Stimulated activated naive CD8-positive, alpha-beta T cell treated with anti-CD3 and anti-CD28 coated beads, Interleukin-15, Interleukin-2, amounts not matched to agents 100 U/mL and 50 U/mL, for 24 hours (primary cell): ENCODE data around the gene CASP2.

Experiments used
- ATAC-seq: fragments of 150-1000 bp; cut with Tn5 transposase; one replicate; pipeline ENCODE4 v1.10.0; 2021
- DNase-seq: peaks from one replicate; pipeline ENCODE4 v3.0.0; 2021

The CASP2 gene

GRCh38 chr7:143287935-143288826, at the start of gene CASP2:
Gene CASP2, plus strand, starts transcription at chr7:143288351. Its CDS starts 105 bp downstream, at chr7:143288456.
- ATAC-seq: peak; percentile 96

GRCh38 chr7:143239813-143240212, 48.3 kb upstream of the CASP2 start:
- DNase-seq (no peak), ATAC-seq (no peak)

More at GRCh38 chr7:143287935-143288826, at the start of gene CASP2:
- DNase-seq: peak; percentile 99

- peak; percentile 84 for ATAC-seq
- peak; percentile 63 for DNase-seq
These were observed 47.6 kb upstream of the CASP2 start for GRCh38 chr7:143240291-143241168.

GRCh38 chr7:143242306-143242705, 45.8 kb upstream of the CASP2 start:
- DNase-seq (no peak), ATAC-seq (no peak)

GRCh38 chr7:143243111-143243510, 45.0 kb upstream of the CASP2 start:
- ATAC-seq: no peak
- no peak for DNase-seq

- DNase-seq: no peak
- no peak for ATAC-seq
These were observed 44.5 kb upstream of the CASP2 start for GRCh38 chr7:143243614-143244013.

GRCh38 chr7:143244321-143244720, 43.8 kb upstream of the CASP2 start:
- no peak for ATAC-seq
- no peak for DNase-seq

GRCh38 chr7:143245123-143245522, 43.0 kb upstream of the CASP2 start:
- peak; percentile 33 for ATAC-seq
- DNase-seq: no peak

- no peak for ATAC-seq
- DNase-seq: no peak
These were observed 40.8 kb upstream of the CASP2 start for GRCh38 chr7:143247372-143247771.

GRCh38 chr7:143248761-143249354, 39.3 kb upstream of the CASP2 start:
- no peak for DNase-seq
- ATAC-seq: no peak

- DNase-seq: no peak
- no peak for ATAC-seq
These were observed 38.0 kb upstream of the CASP2 start for GRCh38 chr7:143250199-143250598.

- DNase-seq: no peak
- ATAC-seq: no peak
These were observed 37.3 kb upstream of the CASP2 start for GRCh38 chr7:143250822-143251221.

GRCh38 chr7:143252006-143252405, 36.1 kb upstream of the CASP2 start:
- ATAC-seq (peak; percentile 61), DNase-seq (no peak)

- DNase-seq (no peak), ATAC-seq (no peak)
These were observed 32.6 kb upstream of the CASP2 start for GRCh38 chr7:143255564-143255963.

- no peak for DNase-seq
- peak; percentile 35 for ATAC-seq
These were observed 31.8 kb upstream of the CASP2 start for GRCh38 chr7:143256325-143256724.

- ATAC-seq (no peak), DNase-seq (no peak)
These were observed 31.2 kb upstream of the CASP2 start for GRCh38 chr7:143256932-143257331.

GRCh38 chr7:143257501-143257900, 30.6 kb upstream of the CASP2 start:
- ATAC-seq (no peak), DNase-seq (no peak)

GRCh38 chr7:143258831-143259230, 29.3 kb upstream of the CASP2 start:
- no peak for ATAC-seq
- no peak for DNase-seq

GRCh38 chr7:143259765-143260164, 28.4 kb upstream of the CASP2 start:
- ATAC-seq: no peak
- no peak for DNase-seq

GRCh38 chr7:143261901-143262300, 26.2 kb upstream of the CASP2 start:
- no peak for ATAC-seq

GRCh38 chr7:143263266-143264195, 24.6 kb upstream of the CASP2 start, which contains the start of gene GSTK1:
Gene GSTK1, plus strand, starts transcription at chr7:143263441. Its CDS starts 73 bp downstream, at chr7:143263514.
- peak; percentile 88 for DNase-seq
- peak; percentile 98 for ATAC-seq

More at GRCh38 chr7:143261901-143262300, 26.2 kb upstream of the CASP2 start:
- DNase-seq: no peak
